PC-9 (cell line): Measurements from ENCODE around the gene PBX1.

Experiments used
- EZH2 ChIP-seq: fragments of 200-600 bp; sonication (generic); IDR thresholded peaks from 2 replicates; pipeline ENCODE4 v1.8.0; 2017; ENCODE audit warnings: antibody characterized with exemption, low read depth
- TF ChIP-seq, protein P1 (sequence below): fragments of 200-600 bp; sonication (generic); conservative IDR thresholded peaks from 2 replicates; pipeline ENCODE4 v1.6.1; 2017; ENCODE audit warnings: mixed run types, antibody characterized with exemption, mild to moderate bottlenecking, moderate library complexity

DNA sequence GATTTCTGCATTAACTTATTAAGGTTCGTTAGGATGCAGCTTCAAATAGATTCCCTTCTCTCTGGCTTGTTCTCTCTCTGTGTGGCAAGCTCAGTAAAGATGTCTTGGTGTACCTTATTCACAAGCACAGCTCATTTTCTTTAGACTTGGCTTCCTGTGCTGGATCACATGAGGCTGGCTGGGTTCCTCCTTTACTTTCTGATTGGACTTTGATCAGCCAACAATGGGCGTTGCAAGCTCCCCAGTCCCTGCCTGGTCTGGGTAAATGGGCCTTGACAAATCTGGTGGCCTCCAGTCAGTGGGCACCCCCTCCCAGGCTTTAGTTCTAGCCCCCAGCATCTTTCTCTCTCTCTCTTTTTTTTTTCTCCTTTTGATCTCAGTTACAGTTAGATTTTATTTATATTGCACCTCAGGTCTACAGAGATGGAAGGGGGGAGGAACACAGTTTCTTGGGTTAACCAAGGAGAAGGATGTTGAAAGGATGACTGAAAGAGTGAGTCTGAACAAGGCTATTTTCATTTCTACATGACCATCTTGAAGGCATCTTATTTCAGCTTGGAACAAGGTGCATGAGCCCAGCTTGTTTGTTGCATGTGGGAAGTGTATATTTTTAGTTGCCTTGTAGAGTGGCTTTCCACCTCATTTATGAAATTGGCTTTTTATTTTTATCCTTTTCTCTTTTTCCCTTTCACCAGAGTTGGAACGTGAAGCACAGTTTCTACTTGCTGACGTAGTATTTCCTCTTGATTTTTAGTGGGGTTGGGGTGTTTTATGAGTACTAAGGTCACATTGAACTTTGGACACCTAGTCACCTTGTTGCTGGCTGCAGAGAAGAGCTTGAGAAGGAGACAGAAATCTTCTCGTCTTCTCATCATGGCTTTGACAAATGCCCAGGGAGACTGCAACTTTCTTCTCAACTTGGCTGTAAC, 77.1 kb downstream of the PBX1 start:
- TF ChIP-seq, protein P1, sequence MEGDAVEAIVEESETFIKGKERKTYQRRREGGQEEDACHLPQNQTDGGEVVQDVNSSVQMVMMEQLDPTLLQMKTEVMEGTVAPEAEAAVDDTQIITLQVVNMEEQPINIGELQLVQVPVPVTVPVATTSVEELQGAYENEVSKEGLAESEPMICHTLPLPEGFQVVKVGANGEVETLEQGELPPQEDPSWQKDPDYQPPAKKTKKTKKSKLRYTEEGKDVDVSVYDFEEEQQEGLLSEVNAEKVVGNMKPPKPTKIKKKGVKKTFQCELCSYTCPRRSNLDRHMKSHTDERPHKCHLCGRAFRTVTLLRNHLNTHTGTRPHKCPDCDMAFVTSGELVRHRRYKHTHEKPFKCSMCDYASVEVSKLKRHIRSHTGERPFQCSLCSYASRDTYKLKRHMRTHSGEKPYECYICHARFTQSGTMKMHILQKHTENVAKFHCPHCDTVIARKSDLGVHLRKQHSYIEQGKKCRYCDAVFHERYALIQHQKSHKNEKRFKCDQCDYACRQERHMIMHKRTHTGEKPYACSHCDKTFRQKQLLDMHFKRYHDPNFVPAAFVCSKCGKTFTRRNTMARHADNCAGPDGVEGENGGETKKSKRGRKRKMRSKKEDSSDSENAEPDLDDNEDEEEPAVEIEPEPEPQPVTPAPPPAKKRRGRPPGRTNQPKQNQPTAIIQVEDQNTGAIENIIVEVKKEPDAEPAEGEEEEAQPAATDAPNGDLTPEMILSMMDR: no peak
- no peak for TF ChIP-seq EZH2
